Liver (tissue), 9 donors: ENCODE results near the gene NADSYN1. TPM values are rescaled to one million over a fixed set of nuclear protein-coding genes. Genes with fewer than 3 reads are reported as not detected.

Experiments
- DNase-seq: peaks from one replicate; pipeline ENCODE4 v3.0.0-alpha.2; 2017; ENCODE audit warnings: low spot score
- H3K27ac ChIP-seq, 2 donors: one replicate each; pipeline ENCODE4 v1.7.0; 2013; ENCODE audit warnings: inconsistent platforms in 2 of 2, low read length in 2 of 2, control low read depth in 1 of 2, low read depth in 1 of 2, mild to moderate bottlenecking in 1 of 2
- H3K27me3 ChIP-seq, 4 donors: one replicate each; pipeline versions ENCODE4 v1.6.1 to v1.7.0; 2013; ENCODE audit warnings: low read length in 3 of 4, inconsistent platforms in 1 of 4, mild to moderate bottlenecking in 1 of 4, moderate library complexity in 1 of 4; ENCODE audit not compliant: control insufficient read depth in 4 of 4, insufficient read depth in 4 of 4
- H3K36me3 ChIP-seq, 4 donors: one replicate each; pipeline versions ENCODE4 v1.6.1 to v1.7.0; 2013; ENCODE audit warnings: low read length in 3 of 4, mild to moderate bottlenecking in 3 of 4, low read depth in 1 of 4, moderate library complexity in 1 of 4; ENCODE audit not compliant: control insufficient read depth in 4 of 4, insufficient read depth in 3 of 4
- H3K4me1 ChIP-seq, 4 donors: one replicate each; pipeline versions ENCODE4 v1.6.1 to v1.7.0; 2013; ENCODE audit warnings: low read length in 3 of 4, mild to moderate bottlenecking in 3 of 4, moderate library complexity in 1 of 4; ENCODE audit not compliant: control insufficient read depth in 4 of 4, insufficient read depth in 4 of 4
- H3K4me3 ChIP-seq, 3 donors: one replicate each; pipeline versions ENCODE4 v1.6.1 to v1.7.0; 2013; ENCODE audit warnings: low read length in 3 of 3, control low read depth in 1 of 3, low read depth in 1 of 3, mild to moderate bottlenecking in 1 of 3
- H3K9ac ChIP-seq, 2 donors: one replicate each; pipeline ENCODE4 v1.7.0; 2013; ENCODE audit warnings: low read length in 2 of 2, mild to moderate bottlenecking in 2 of 2, moderate library complexity in 2 of 2, control low read depth in 1 of 2, low read depth in 1 of 2
- H3K9me3 ChIP-seq, 4 donors: one replicate each; pipeline versions ENCODE4 v1.6.1 to v1.7.0; 2013; ENCODE audit warnings: low read length in 3 of 4; ENCODE audit not compliant: control insufficient read depth in 4 of 4
- ATF3 ChIP-seq: IDR thresholded peaks from 2 replicates; pipeline ENCODE4 v1.6.1; 2016; ENCODE audit warnings: antibody characterized with exemption
- CTCF ChIP-seq: fragments of 150-350 bp; IDR thresholded peaks from 2 replicates; pipeline ENCODE4 v1.5.1; 2017; ENCODE audit warnings: improper control_type of control experiment, low read depth, low read length; ENCODE audit not compliant: missing input control
- FOXA2 ChIP-seq: IDR thresholded peaks from 2 replicates; pipeline ENCODE4 v1.6.1; 2016; ENCODE audit warnings: antibody characterized with exemption
- GABPA ChIP-seq, 2 donors: IDR thresholded peaks in 1 of 2; conservative IDR thresholded peaks in 1 of 2; 2 replicates each; pipeline ENCODE4 v1.6.1; 2016; ENCODE audit warnings: antibody characterized with exemption in 2 of 2, mild to moderate bottlenecking in 1 of 2, moderate library complexity in 1 of 2
- HNF4G ChIP-seq: IDR thresholded peaks from 2 replicates; pipeline ENCODE4 v1.6.1; 2016; ENCODE audit warnings: antibody characterized with exemption
- JUND ChIP-seq, 2 donors: IDR thresholded peaks; 2 replicates each; pipeline ENCODE4 v1.6.1; 2016; ENCODE audit warnings: antibody characterized with exemption in 2 of 2
- MAX ChIP-seq: IDR thresholded peaks from 2 replicates; pipeline ENCODE4 v1.6.1; 2016; ENCODE audit warnings: antibody characterized with exemption
- NR2F2 ChIP-seq: IDR thresholded peaks from 2 replicates; pipeline ENCODE4 v1.6.1; 2016; ENCODE audit warnings: antibody characterized with exemption
- RAD21 ChIP-seq, 2 donors: IDR thresholded peaks; 2 replicates each; pipeline ENCODE4 v1.6.1; 2016; ENCODE audit warnings: antibody characterized with exemption in 2 of 2, mild to moderate bottlenecking in 2 of 2
- REST ChIP-seq: IDR thresholded peaks from 2 replicates; pipeline ENCODE4 v1.6.1; 2016; ENCODE audit warnings: antibody characterized with exemption, mild to moderate bottlenecking
- RXRA ChIP-seq, 2 donors: IDR thresholded peaks; 2 replicates each; pipeline ENCODE4 v1.6.1; 2017 to 2018; ENCODE audit warnings: antibody characterized with exemption in 2 of 2, mild to moderate bottlenecking in 1 of 2
- SP1 ChIP-seq: IDR thresholded peaks from 2 replicates; pipeline ENCODE4 v1.6.1; 2018; ENCODE audit warnings: antibody characterized with exemption, mild to moderate bottlenecking
- TAF1 ChIP-seq: conservative IDR thresholded peaks from 2 replicates; pipeline ENCODE4 v1.6.1; 2016; ENCODE audit warnings: antibody characterized with exemption, mild to moderate bottlenecking
- YY1 ChIP-seq: IDR thresholded peaks from 2 replicates; pipeline ENCODE4 v1.6.1; 2016; ENCODE audit warnings: antibody characterized with exemption, mild to moderate bottlenecking
- ZBTB33 ChIP-seq: IDR thresholded peaks from 2 replicates; pipeline ENCODE4 v1.6.1; 2016; ENCODE audit warnings: antibody characterized with exemption
- WGBS: extraction: QIAGEN DNeasy Blood & Tissue Kit; methylation state at CpG from one replicate; pipeline ENCODE4 v1.1.7; 2013; 5-methylcytosine and 5-hydroxymethylcytosine counted together
- polyA plus RNA-seq, 2 donors: library from polyadenylated mRNA; stranded (reverse) in 1 of 2; unstranded in 1 of 2; fragments of 200-250 nt in 1 of 2; fragments of >200 nt in 1 of 2; fragmentation: Nextera tagmentation in 1 of 2; extraction: Ambion mirVana in 1 of 2; gene quantifications; one replicate each; pipeline versions ENCODE4 v1.2.1 to v1.2.3, GENCODE V29; 2013 to 2015
- total RNA-seq, 2 donors: library from RNA; depleted of rRNA; stranded (reverse); fragments of >200 nt; gene quantifications; one replicate each; pipeline ENCODE4 v1.2.3, GENCODE V29; 2014
- donor health status: healthy.
- donor health status: healthy.
- donor health status: healthy.
- donor health status: healthy.
- donor health status: healthy.

NADSYN1 gene
- total and polyA plus RNA-seq, 4 donors: 16.6 to 33.6 (median 22.2) TPM

- no peak overlapping the region for H3K9ac ChIP-seq
- TF ChIP-seq HNF4G: no peak
- TF ChIP-seq GABPA (IDR thresholded peaks at IDR 0.05 in 1 of 2, conservative IDR thresholded peaks at IDR 0.05 in 1 of 2): no peak
- no peak for TF ChIP-seq RXRA (IDR thresholded peaks at IDR 0.05)
- TF ChIP-seq ZBTB33: no peak
- no peak for TF ChIP-seq CTCF
- TF ChIP-seq YY1: no peak
- TF ChIP-seq JUND (IDR thresholded peaks at IDR 0.05): no peak
- TF ChIP-seq TAF1: no peak
- no peak for TF ChIP-seq FOXA2
- TF ChIP-seq NR2F2: no peak
- H3K27me3 ChIP-seq: no peaks in the 10 kb centered on the region
- H3K4me3 ChIP-seq: no peak overlapping the region
- DNase-seq: no peak
- WGBS: 95% methylated on average over 19 of the region's 19 CpGs
- H3K4me1 ChIP-seq: peaks cover 0 to 23% (median 18%) of the 10 kb centered on the region in 4 donors
- H3K27ac ChIP-seq: no peak overlapping the region
- no peaks in the 10 kb centered on the region for H3K9me3 ChIP-seq
- peaks cover 39 to 77% (median 51%) of the 10 kb centered on the region in 4 donors for H3K36me3 ChIP-seq
Observed at GRCh38 chr11:71438650-71439049, 14.4 kb upstream of the NADSYN1 start.

- no peak for TF ChIP-seq RAD21 (IDR thresholded peaks at IDR 0.05)
- no peak for TF ChIP-seq HNF4G
- no peak for TF ChIP-seq MAX
- TF ChIP-seq CTCF: no peak
- TF ChIP-seq TAF1: no peak
- TF ChIP-seq ATF3: no peak
- no peak for TF ChIP-seq REST
- TF ChIP-seq SP1: no peak
- TF ChIP-seq RXRA (IDR thresholded peaks at IDR 0.05): no peak
- TF ChIP-seq ZBTB33: no peak
- no peak for DNase-seq
- no peak overlapping the region for H3K4me3 ChIP-seq
- H3K9ac ChIP-seq: no peak overlapping the region
- H3K9me3 ChIP-seq: no peaks in the 10 kb centered on the region
- WGBS: 95% methylated on average over 6 of the region's 6 CpGs
- peaks cover 0 to 7% (median 3%) of the 10 kb centered on the region in 4 donors for H3K4me1 ChIP-seq
- H3K27me3 ChIP-seq: no peaks in the 10 kb centered on the region
- peaks cover 41 to 82% (median 58%) of the 10 kb centered on the region in 4 donors for H3K36me3 ChIP-seq
- H3K27ac ChIP-seq: no peak overlapping the region
Observed at GRCh38 chr11:71440021-71440755, 12.8 kb upstream of the NADSYN1 start.
